22Rv1 (cell line): ENCODE measurements around the gene PCDH9.

Source experiments
- H3K27ac ChIP-seq: fragments of 450-650 bp; 2 replicates; pipeline ENCODE4 v1.5.1; 2017
- CTCF ChIP-seq: fragments of 450-650 bp; IDR thresholded peaks from 2 replicates; pipeline ENCODE4 v1.5.1; 2017; ENCODE audit warnings: mild to moderate bottlenecking
- ZFX ChIP-seq: fragments of 450-650 bp; IDR thresholded peaks from 2 replicates; pipeline ENCODE4 v1.6.1; 2017; ENCODE audit warnings: antibody characterized with exemption, borderline replicate concordance

Gene PCDH9

GRCh38 chr13:67061750-67062149 lies 168.4 kb downstream of the PCDH9 start:
- H3K27ac ChIP-seq, result no peak overlapping the region
- no peak for TF ChIP-seq CTCF
- TF ChIP-seq ZFX, result no peak

DNA sequence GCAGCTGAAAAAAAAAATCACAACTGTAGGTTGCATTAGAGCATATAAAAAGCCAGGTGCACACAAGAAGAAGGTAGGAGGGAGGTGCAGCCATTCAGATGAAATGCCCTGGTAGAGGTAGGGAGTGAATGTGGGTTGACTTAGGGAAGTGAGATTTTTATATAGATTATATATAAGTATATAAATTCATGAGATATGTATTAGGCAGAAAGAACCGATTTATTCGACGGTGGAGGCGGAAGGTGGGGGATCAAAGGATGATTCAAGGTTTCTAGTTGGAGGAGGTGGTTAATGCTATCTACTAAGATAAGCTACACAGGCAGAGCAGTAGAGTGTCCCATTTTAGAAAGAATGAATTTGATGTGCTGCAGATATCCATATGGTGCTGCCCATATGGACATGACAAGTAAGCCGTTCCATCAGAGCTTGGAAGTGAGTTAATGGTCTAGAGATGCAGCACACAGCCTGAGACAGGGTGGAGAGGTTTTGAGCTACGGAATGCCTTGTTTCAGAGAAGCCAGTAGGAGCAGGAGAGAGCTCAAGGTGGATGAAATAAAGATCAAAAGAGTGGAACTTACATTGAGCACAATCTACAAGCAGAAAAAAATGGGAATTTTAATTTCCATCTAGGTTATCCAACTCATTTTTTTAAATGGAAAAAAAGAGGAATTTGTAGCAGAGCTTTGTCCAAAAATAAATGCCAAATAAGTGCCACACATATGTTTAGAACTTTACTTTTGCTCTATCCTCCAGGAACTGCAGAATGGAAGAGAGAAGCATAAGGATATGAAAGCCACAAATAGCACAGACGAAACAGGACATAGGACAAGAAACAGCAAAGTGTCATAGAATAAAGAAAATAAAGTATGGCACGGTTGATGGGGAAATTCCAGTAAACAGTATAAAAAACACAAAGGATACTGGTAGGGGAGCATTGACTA lies 177.3 kb downstream of the PCDH9 start:
- TF ChIP-seq CTCF (no peak), ZFX (no peak)
- H3K27ac ChIP-seq, result no peak overlapping the region

- no peak overlapping the region for H3K27ac ChIP-seq
- TF ChIP-seq ZFX (no peak), CTCF (no peak)
These were observed 180.4 kb downstream of the PCDH9 start for GRCh38 chr13:67049744-67050143.

DNA sequence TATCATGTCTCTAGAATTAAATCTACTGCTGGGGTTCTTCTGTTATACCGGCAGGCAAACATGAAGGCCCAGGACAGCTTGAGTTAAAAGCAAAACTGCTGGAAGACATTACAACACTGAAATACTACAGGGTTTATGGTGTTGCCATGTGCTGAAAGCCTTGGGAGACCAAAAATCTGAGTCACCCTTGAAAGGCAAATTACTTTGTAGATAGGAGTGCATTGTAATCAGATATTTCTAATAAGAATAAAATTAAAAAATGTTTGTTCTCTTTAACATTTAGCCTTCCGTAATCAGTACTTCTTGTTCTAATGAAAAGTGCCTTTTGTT lies 181.3 kb downstream of the PCDH9 start:
- TF ChIP-seq ZFX (no peak), CTCF (no peak)
- H3K27ac ChIP-seq, result no peak overlapping the region

GRCh38 chr13:67048084-67048820 lies 181.9 kb downstream of the PCDH9 start:
- TF ChIP-seq ZFX (no peak), CTCF (no peak)
- H3K27ac ChIP-seq, result no peak overlapping the region

GRCh38 chr13:67045357-67045756 lies 184.8 kb downstream of the PCDH9 start:
- H3K27ac ChIP-seq, result no peak overlapping the region
- TF ChIP-seq ZFX, result no peak
- TF ChIP-seq CTCF, result no peak

DNA sequence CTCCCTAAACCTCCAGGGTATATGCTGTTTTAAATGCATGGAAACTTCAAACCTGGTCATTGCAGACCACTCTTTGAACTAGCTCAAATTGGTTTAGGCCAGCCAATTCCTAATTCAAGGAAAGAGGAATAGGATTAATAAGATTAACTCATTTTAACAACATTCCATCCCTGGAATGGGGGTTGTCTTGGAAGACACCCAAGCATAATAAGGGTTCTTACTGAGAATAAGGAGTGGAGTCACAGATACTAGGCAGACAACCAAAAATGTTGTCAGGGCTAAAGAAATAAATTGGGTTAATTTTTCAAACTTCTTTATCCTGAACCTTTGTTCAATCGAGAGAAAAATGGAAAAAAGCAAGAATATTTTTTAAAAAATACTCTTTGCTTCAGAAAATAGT lies 186.2 kb downstream of the PCDH9 start:
- TF ChIP-seq ZFX, result no peak
- no peak for TF ChIP-seq CTCF
- H3K27ac ChIP-seq, result no peak overlapping the region
